Measurements from ENCODE around the gene MYCT1.
"Not testable (repeated sequence)": the region's sequence is repeated elsewhere in the genome, so short reads cannot be mapped to it uniquely, and the experiment has no call there.

The MYCT1 gene

GRCh38 chr6:152697634-152698033 is at the start of gene MYCT1:
Gene MYCT1 (plus strand): TSS chr6:152697897. CDS start chr6:152697903, 6 bp downstream.
- FAIRE-seq: no peak

GRCh38 chr6:152648105-152648504 is 49.6 kb upstream of the MYCT1 start:
- FAIRE-seq: no peak

GRCh38 chr6:152651986-152652385 is 45.7 kb upstream of the MYCT1 start:
- no peak for FAIRE-seq

GRCh38 chr6:152661776-152662175 is 35.9 kb upstream of the MYCT1 start:
- no peak for FAIRE-seq

GRCh38 chr6:152669895-152670294 is 27.8 kb upstream of the MYCT1 start:
- peak; percentile 58 for FAIRE-seq

- no peak for FAIRE-seq
These were observed 26.5 kb upstream of the MYCT1 start for GRCh38 chr6:152671171-152671570.

GRCh38 chr6:152673236-152673635 is 24.5 kb upstream of the MYCT1 start:
- FAIRE-seq: no peak

- no peak for FAIRE-seq
These were observed 17.5 kb upstream of the MYCT1 start for GRCh38 chr6:152680151-152680550.

GRCh38 chr6:152680879-152681517 is 16.7 kb upstream of the MYCT1 start:
- FAIRE-seq: no peak

GRCh38 chr6:152682141-152682540 is 15.6 kb upstream of the MYCT1 start:
- FAIRE-seq: no peak

GRCh38 chr6:152682935-152683334 is 14.8 kb upstream of the MYCT1 start:
- FAIRE-seq: not testable (repeated sequence)

- no peak for FAIRE-seq
These were observed 11.9 kb upstream of the MYCT1 start for GRCh38 chr6:152685819-152686218.

GRCh38 chr6:152695372-152696045 is 2.2 kb upstream of the MYCT1 start:
- FAIRE-seq: no peak

- no peak for FAIRE-seq
These were observed 1.2 kb upstream of the MYCT1 start for GRCh38 chr6:152696522-152696921.

- FAIRE-seq: no peak
These were observed 995 bp downstream of the MYCT1 start for GRCh38 chr6:152698692-152699091.

- no peak for FAIRE-seq
These were observed 2.7 kb downstream of the MYCT1 start for GRCh38 chr6:152700427-152700826.

GRCh38 chr6:152701081-152701862 is 3.6 kb downstream of the MYCT1 start:
- no peak for FAIRE-seq

- FAIRE-seq: no peak
These were observed 4.2 kb downstream of the MYCT1 start for GRCh38 chr6:152701863-152702401.

GRCh38 chr6:152703750-152704149 is 6.1 kb downstream of the MYCT1 start:
- FAIRE-seq: not testable (repeated sequence)

GRCh38 chr6:152705327-152705726 is 7.6 kb downstream of the MYCT1 start:
- no peak for FAIRE-seq

GRCh38 chr6:152716322-152716721 is 18.6 kb downstream of the MYCT1 start:
- no peak for FAIRE-seq

- FAIRE-seq: no peak
These were observed 23.3 kb downstream of the MYCT1 start for GRCh38 chr6:152720974-152721373.

GRCh38 chr6:152721956-152722355 is 24.3 kb downstream of the MYCT1 start:
- FAIRE-seq: no peak

- no peak for FAIRE-seq
These were observed 25.7 kb downstream of the MYCT1 start for GRCh38 chr6:152723398-152723797.

Measured in A204.1 (cell line).